Panc1 (cell line): Measurements from ENCODE around the gene ENTPD2. TPM values are rescaled to one million over a fixed set of nuclear protein-coding genes. Genes with fewer than 3 reads are reported as not detected.

ENCODE experiments used
- ATAC-seq: fragments of 200-7000 bp; cut with Tn5 transposase; 2 replicates; pipeline ENCODE4 v1.9.1; 2020; ENCODE audit warnings: mild to moderate bottlenecking, moderate library complexity
- BruUV-seq: library from RNA; stranded (reverse); fragments of 400-500 nt; replicated peaks from 2 replicates; lab custom pipeline; 2021; lab: Mats Ljungman, UMichigan
- CTCF ChIA-PET: fragments of 300-600 bp; sonication (Branson Sonifier 250); formaldehyde crosslinking; loops from one replicate; lab custom pipeline; 2022; ENCODE audit warnings: antibody characterized with exemption; lab: Charles Lee
- POLR2A ChIA-PET: fragments of 300-600 bp; sonication (Branson Sonifier 250); formaldehyde crosslinking; loops from one replicate; lab custom pipeline; 2022; ENCODE audit warnings: antibody characterized with exemption; lab: Charles Lee
- DNase-seq: peaks from one replicate; pipeline ENCODE4 v3.0.0-alpha.2; 2010; ENCODE audit warnings: low read depth, low spot score
- H3K27ac ChIP-seq: 2 replicates; pipeline ENCODE4 v1.5.1; 2011; ENCODE audit warnings: mild to moderate bottlenecking, low read length, inconsistent platforms
- H3K27me3 ChIP-seq: fragments of 200-500 bp; sonication (Bioruptor generic); 2 replicates; pipeline ENCODE4 v1.6.0; 2014; ENCODE audit warnings: low read length, inconsistent platforms; ENCODE audit not compliant: control insufficient read depth, insufficient read depth
- H3K36me3 ChIP-seq: fragments of 200-500 bp; sonication (Bioruptor generic); 2 replicates; pipeline ENCODE4 v1.5.1; 2014; ENCODE audit warnings: inconsistent platforms, mild to moderate bottlenecking, low read length, moderate library complexity; ENCODE audit not compliant: control insufficient read depth, insufficient read depth
- H3K4me1 ChIP-seq: 2 replicates; pipeline ENCODE4 v1.5.1; 2011; ENCODE audit warnings: inconsistent platforms, mild to moderate bottlenecking, low read length, moderate library complexity; ENCODE audit not compliant: control insufficient read depth, insufficient read depth
- H3K4me3 ChIP-seq, 2 experiments: 2 replicates each; pipeline ENCODE4 v1.5.1; 2011 to 2012; ENCODE audit warnings: low read depth in 2 of 2, low read length in 2 of 2, mild to moderate bottlenecking in 2 of 2, inconsistent platforms in 1 of 2, moderate library complexity in 1 of 2
- H3K9me3 ChIP-seq: fragments of 200-500 bp; sonication (Bioruptor generic); 2 replicates; pipeline ENCODE4 v1.5.1; 2014; ENCODE audit warnings: low read depth, mild to moderate bottlenecking, inconsistent platforms, low read length, moderate library complexity; ENCODE audit not compliant: control insufficient read depth, insufficient read depth
- POLR2AphosphoS5 ChIP-seq: IDR thresholded peaks from 2 replicates; pipeline ENCODE4 v1.6.1; 2012; ENCODE audit warnings: mild to moderate bottlenecking, low read depth, low read length, moderate library complexity
- SIN3A ChIP-seq: IDR thresholded peaks from 2 replicates; pipeline ENCODE4 v1.6.1; 2012; ENCODE audit warnings: low read depth, mild to moderate bottlenecking, low read length, moderate library complexity, borderline replicate concordance; ENCODE audit not compliant: insufficient read depth
- TCF7L2 ChIP-seq: IDR thresholded peaks from 2 replicates; pipeline ENCODE4 v1.6.1; 2011; ENCODE audit warnings: mild to moderate bottlenecking, low read depth, low read length, inconsistent platforms
- in situ Hi-C: cut with HindIII; loops from 2 replicates; pipeline ENCODE4 v1.10.0; 2016; ENCODE audit warnings: low sequenced_read_pairs, low pct_unique_long_range_greater_than_20kb
- intact Hi-C: fragments of 100-400 bp; cut with micrococcal nuclease; formaldehyde crosslinking; loops from one replicate; pipeline ENCODE4 v1.10.0; 2022; ENCODE audit not compliant: unreplicated experiment
- total RNA-seq: library from RNA; stranded (reverse); gene quantifications from one replicate; pipeline ENCODE4 v1.2.1, GENCODE V29; 2021; ENCODE audit not compliant: unreplicated experiment
- TF ChIP-seq, protein P1 (sequence below), 2 experiments: IDR thresholded peaks; 2 replicates each; pipeline ENCODE4 v1.6.1; 2011 to 2012; ENCODE audit warnings: low read depth in 2 of 2, control low read depth in 1 of 2, low read length in 1 of 2, mild to moderate bottlenecking in 1 of 2, moderate library complexity in 1 of 2; ENCODE audit not compliant: insufficient read depth in 1 of 2
- TF ChIP-seq, protein P2 (sequence below): fragments of 450-650 bp; IDR thresholded peaks from 2 replicates; pipeline ENCODE4 v1.5.1; 2017; ENCODE audit warnings: mild to moderate bottlenecking

ENTPD2 gene
- total RNA-seq, 1 experiment from 2014 or later, result 2.8 TPM

DNA sequence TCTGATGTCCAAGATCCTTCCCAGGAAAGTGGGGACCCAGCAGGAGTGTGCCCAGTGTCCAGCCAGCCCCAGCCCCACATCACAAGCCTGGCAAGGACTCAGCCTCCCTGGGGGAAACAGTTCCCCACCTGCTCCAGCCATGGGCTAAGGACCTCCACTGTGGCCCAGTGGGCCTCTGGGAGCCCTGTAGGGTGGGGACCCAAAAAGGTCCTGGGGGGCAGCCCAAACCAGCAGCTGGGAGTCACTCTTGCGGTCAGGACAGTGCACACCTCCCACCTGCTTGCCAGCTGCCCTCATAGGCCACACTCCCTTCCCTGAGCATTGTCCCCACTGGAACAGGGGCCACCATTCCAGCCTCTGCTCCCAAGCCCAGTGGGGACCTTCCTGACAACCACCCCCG is 27.5 kb downstream of the ENTPD2 start:
- no TSS peak for BruUV-seq
- Histone ChIP-seq H3K36me3 (no peaks in the 10 kb centered on the region), H3K27me3 (no peaks in the 10 kb centered on the region), H3K9me3 (no peaks in the 10 kb centered on the region), H3K4me1 (peaks cover 28% of the 10 kb centered on the region), H3K4me3 (no peak overlapping the region), H3K27ac (no peak overlapping the region)
- ATAC-seq (no peak), DNase-seq (no peak)
- TF ChIP-seq TCF7L2 (no peak), SIN3A (no peak), POLR2AphosphoS5 (no peak)
- TF ChIP-seq, protein P1, sequence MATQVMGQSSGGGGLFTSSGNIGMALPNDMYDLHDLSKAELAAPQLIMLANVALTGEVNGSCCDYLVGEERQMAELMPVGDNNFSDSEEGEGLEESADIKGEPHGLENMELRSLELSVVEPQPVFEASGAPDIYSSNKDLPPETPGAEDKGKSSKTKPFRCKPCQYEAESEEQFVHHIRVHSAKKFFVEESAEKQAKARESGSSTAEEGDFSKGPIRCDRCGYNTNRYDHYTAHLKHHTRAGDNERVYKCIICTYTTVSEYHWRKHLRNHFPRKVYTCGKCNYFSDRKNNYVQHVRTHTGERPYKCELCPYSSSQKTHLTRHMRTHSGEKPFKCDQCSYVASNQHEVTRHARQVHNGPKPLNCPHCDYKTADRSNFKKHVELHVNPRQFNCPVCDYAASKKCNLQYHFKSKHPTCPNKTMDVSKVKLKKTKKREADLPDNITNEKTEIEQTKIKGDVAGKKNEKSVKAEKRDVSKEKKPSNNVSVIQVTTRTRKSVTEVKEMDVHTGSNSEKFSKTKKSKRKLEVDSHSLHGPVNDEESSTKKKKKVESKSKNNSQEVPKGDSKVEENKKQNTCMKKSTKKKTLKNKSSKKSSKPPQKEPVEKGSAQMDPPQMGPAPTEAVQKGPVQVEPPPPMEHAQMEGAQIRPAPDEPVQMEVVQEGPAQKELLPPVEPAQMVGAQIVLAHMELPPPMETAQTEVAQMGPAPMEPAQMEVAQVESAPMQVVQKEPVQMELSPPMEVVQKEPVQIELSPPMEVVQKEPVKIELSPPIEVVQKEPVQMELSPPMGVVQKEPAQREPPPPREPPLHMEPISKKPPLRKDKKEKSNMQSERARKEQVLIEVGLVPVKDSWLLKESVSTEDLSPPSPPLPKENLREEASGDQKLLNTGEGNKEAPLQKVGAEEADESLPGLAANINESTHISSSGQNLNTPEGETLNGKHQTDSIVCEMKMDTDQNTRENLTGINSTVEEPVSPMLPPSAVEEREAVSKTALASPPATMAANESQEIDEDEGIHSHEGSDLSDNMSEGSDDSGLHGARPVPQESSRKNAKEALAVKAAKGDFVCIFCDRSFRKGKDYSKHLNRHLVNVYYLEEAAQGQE (IDR thresholded peaks at IDR 0.05; ENCODE audit: insufficient read depth in 1 of 2, low read depth in 2 of 2, low read length in 1 of 2), result no peak
- TF ChIP-seq, protein P2, sequence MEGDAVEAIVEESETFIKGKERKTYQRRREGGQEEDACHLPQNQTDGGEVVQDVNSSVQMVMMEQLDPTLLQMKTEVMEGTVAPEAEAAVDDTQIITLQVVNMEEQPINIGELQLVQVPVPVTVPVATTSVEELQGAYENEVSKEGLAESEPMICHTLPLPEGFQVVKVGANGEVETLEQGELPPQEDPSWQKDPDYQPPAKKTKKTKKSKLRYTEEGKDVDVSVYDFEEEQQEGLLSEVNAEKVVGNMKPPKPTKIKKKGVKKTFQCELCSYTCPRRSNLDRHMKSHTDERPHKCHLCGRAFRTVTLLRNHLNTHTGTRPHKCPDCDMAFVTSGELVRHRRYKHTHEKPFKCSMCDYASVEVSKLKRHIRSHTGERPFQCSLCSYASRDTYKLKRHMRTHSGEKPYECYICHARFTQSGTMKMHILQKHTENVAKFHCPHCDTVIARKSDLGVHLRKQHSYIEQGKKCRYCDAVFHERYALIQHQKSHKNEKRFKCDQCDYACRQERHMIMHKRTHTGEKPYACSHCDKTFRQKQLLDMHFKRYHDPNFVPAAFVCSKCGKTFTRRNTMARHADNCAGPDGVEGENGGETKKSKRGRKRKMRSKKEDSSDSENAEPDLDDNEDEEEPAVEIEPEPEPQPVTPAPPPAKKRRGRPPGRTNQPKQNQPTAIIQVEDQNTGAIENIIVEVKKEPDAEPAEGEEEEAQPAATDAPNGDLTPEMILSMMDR, result no peak
- intact Hi-C loops, result no loop called here
- in situ Hi-C loops, result no loop called here
- ChIA-PET POLR2A (interaction anchor here (0.6 kb wide), 1 partner anchor 29 kb away, joined by 3 read pairs; no protein-coding TSS in a partner anchor), CTCF (interaction anchor here (0.6 kb wide), 1 partner anchor 13 kb away, joined by 3 read pairs; no protein-coding TSS in a partner anchor)

DNA sequence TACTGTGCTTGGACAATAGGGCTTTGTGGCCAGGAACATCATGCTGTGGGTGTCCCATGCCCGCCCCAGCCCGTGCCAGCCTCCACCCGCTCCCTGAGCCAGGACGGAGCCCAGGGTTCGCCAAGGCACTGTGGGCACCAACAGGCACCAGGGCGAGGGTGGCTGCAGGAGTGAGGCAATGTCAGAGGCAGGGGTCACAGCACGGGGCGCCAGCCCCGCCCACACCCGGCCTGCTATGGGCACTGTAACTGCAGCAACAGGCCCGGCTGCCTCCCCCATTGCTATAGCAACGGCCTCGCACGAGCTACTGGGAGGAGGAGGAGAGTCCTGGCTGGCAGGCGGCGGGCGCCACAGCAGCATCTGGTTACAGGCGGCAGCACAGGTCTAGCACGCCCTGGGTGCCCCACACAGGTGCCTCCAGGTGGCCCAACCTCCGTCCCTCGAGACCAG is 28.3 kb downstream of the ENTPD2 start:
- H3K4me1 ChIP-seq, result peaks cover 28% of the 10 kb centered on the region
- no peak for DNase-seq
- no TSS peak for BruUV-seq
- in situ Hi-C loops, result no loop called here
- no peaks in the 10 kb centered on the region for H3K36me3 ChIP-seq
- POLR2A ChIA-PET, result no interaction called here
- H3K27ac ChIP-seq, result no peak overlapping the region
- no peaks in the 10 kb centered on the region for H3K27me3 ChIP-seq
- H3K9me3 ChIP-seq, result no peaks in the 10 kb centered on the region
- no peak overlapping the region for H3K4me3 ChIP-seq
- ATAC-seq, result no peak
- intact Hi-C loops, result no loop called here
- CTCF ChIA-PET, result interaction anchor here (0.6 to 0.9 kb wide), 2 partner anchors 10 to 14 kb away, joined by 3 to 7 read pairs; no protein-coding TSS in a partner anchor
- TF ChIP-seq, protein P2, result no peak
- no peak for TF ChIP-seq TCF7L2
- no peak for TF ChIP-seq POLR2AphosphoS5
- no peak for TF ChIP-seq SIN3A
- TF ChIP-seq, protein P1 (IDR thresholded peaks at IDR 0.05; ENCODE audit: insufficient read depth in 1 of 2, low read depth in 2 of 2, low read length in 1 of 2), result no peak
